NCI-H2227 (cell line): ENCODE data around the gene BEAN1.
"Not testable (repeated sequence)": the region's sequence is repeated elsewhere in the genome, so short reads cannot be mapped to it uniquely, and the experiment has no call there.

Source experiments
- DNase-seq: peaks from one replicate; lab custom pipeline; 2025; ENCODE audit not compliant: unreplicated experiment; lab: John Stamatoyannopoulos, UW

BEAN1 gene

DNA sequence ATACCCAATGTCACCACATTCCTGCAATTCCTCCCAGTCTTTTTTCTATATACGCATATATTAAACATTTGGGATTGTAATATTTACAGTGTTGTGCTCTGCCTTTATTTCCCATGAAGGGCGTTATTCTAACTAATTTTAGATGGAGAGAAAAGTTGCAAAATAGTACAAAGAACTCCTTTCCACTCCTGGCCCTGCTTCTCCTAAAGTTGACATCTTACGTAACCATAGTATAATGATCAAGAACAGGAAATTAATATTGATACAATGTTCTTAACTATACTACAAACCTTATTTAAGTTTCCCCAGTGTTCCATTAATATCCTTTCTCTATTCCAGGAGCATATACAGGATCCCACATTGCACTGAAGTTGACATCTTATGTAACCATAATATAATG lies 76.5 kb downstream of the BEAN1 start:
- DNase-seq = no peak

DNA sequence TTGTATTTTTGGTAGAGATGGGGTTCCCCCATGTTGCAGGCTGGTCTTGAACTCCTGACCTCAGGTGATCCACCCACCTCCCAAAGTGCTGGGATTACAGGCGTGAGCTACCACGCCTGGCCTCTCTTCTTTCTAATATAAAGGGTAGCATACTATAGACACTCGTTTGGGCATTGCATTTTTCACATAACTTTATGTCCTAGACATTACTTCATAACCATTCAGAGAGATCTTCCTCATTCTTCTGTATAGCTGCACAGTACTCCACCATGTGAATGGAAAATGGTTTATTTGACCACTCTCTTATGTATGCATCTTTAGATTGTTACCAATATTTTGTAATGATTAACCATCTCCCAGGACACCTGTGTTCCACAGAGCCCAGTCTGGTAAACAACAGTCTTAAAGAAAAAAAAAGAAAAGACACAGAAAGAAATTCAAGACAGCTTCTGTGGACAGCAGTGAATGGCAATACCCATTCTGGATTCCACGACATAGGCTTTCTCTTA lies 80.7 kb downstream of the BEAN1 start:
- no peak for DNase-seq

DNA sequence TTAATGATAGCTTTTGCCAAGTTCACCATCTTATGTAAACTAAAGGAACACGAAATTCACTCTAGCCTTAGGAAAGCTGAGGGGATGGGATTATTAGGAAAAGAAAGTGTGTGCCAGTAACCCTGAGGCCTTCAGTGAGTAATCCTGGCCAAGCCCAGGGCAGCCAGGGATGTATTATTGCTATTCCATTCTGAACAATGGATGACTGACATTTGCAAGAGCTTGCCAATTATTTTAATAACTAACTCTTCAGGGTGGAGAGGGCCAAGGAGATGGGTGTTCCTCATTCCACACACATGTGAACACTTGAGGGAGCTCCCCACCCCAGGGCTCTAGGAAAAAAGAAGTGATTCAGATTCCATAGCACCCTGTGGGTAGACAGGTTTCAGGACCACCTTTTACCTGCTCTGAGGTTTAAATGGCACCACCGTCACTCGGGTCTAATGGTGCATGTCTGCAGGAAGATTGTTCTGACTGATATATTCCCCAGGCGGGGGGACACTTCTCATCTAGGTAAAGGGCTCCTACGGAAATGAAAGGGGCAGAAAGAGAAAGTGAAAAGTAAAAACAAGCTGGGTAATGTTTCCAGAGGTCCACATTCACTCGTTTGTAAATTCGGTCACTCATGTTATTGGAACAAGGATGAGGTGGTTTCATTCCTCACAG lies 81.3 kb downstream of the BEAN1 start:
- DNase-seq = peak; percentile 70

DNA sequence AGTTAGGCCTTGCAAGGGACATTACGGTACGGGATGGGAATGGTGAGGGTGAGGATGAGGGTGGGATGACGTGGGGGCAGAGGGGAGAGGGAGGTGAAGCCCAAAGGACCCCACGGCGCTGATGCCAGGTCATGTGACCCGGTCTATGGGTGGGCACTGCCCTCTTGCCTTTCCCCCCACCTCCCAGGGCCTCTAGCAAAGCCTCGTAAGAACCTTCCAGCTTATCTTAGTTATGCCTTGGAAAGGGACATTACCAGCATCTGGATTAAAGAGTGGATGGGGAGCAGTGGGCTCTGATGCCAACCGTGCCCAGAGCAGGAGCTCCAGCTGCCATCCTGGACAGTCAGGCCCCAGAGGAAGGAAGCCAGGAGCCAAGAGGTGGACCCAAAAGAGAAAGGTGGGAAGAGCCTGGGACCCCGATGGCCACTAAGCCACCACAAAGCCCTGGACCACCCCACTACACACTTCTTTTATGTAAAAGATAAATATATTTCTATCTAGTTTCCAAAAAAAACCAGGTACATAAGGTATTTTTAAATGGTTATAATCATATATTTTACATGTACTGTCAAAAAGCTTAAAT lies 81.9 kb downstream of the BEAN1 start:
- no peak for DNase-seq

DNA sequence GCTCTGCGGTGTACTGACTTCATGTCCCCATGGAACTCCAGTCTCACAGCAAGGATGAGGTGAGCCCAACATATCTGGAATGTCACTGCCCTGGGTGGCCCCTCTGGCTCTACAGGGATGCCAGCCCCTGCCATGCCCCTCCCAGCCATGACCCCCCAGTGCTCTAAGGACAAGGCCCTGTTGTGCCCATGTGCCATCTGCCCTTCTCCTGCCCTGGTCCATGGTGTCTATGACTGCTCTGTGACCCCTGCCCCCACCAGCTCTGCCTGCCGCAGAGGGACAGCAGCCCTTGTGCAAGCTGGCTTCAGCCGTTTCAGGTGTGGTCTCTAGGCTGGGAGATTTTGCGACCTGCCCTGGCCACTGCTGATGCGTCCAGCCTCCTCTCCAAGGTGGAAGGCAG lies 82.5 kb downstream of the BEAN1 start:
- no peak for DNase-seq

DNA sequence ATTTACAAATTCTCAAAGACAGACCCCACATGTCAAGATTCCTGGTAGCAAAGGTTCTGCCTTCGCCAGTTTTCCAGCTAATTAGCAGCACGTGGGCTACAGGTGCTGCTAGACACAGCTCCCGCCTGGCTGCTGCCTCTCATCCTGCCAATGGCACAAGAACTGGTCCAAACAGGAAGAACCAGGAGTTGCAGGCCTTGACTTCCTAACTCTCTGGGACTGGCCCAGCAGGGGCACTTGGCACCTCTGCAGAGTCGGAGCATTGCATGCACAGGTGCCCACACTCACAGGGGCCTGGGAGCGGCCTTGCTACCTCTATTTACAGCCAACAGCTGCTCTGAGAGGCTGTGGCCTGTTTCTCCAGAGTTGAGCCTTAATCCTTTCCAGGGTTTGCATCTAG lies 83.2 kb downstream of the BEAN1 start:
- no peak for DNase-seq

DNA sequence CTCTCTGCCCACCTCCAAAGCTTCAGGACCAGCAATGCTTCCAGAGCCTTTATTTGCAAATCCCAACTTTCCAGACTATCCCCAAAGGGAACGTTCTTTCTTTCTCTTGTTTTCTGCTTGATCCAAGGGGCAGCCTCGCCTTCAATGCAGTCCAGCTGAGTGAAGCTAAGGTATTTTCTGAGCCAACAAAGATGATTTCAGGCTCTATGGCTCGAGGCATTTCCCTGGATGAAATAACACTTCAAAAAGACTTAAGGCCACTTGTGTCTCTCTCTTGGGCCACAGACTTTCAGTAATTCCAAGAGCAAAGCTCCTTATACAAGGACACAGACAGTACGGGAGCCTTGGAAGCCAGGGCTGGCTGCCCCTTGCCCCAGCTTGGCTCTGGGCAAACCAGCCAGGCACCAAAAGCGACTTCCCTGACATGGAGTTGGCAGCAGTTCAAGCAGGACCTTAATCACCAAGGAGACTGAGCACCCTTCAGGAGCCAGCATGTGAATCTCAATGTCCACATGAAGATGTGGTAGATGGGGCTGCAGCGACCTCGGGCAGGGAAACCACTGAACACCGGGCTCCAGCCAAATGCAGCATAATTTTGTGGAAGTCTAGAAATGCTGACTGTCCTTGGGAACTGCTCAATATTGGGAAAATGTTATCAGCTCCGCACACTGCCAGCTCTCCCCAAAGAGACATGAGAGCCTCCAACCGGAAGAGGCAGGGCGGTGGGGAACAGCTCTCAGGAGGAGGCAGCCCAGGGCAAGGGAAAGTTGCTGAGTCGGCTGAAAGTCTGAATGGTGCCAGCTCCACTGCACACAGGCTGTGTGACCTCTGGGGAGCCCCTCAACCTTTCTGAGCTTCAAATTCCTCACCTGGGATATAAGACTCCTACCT lies 83.9 kb downstream of the BEAN1 start:
- no peak for DNase-seq

DNA sequence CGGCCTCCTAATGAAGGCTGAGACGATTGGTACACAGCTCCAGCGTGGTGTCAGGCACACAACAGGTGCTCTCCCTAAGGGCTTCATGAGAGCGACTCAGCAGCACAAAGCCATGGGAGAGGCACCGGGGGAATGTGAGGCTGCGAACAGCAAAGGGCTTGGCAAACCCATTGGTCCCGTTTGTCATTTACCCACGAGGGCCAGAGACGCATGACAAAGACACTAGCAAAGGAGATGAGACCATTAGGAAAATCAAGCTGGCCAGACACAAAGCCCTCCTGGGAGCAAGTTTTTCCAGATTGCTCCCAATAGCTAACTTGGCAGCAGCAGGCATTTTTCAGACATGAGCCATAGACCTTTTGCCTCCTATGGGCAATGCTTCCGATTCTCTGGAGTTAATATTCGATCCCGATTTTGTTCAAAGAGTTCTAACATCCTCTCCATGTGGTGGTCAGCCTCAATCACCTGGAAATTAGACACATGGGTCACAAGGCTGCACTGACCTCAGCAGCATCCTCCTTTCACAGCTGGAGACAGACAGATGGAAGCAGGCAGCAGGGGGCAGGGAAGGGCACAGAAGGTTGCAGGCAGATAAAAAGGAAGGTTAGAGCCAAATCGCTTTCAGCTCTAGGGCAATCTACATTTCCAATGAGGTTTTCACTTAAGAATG lies 84.6 kb downstream of the BEAN1 start:
- no peak for DNase-seq

DNA sequence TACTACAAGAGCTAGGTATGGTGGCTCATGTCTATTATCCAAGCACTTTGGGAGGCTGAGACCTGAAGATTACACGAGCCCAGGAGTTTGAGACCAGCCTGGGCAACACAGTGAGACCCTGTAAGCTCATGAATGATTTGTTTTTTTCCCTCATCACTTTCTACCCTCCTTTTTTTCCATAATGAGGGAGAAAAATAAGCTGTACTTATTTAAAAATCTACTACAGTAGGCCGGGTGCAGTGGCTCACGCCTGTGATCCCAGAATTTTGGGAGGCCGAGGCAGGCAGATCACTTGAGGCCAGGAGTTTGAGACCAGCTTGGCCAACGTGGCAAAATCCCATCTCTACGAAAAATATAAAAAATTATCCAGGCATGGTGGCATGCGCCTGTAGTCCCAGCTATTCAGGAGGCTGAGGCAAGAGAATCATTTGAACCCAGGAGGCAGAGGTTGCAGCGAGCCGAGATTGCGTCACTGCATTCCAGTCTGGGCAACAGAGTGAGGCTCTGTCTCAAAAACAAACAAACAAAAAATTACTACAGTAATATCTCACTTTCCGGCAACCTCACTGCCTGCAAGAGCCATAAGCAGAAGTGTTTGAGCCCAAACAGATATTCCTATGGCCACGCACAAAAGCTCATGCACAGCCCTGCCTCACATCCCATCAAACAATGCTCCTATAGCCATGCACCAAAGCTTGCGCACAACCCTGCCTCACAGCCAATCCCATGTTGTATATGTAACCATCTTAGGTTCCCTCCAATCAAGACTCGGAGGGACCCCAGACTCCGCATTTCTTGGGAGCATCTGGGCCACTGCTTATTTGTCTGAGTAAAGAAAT lies 85.4 kb downstream of the BEAN1 start:
- no peak for DNase-seq

DNA sequence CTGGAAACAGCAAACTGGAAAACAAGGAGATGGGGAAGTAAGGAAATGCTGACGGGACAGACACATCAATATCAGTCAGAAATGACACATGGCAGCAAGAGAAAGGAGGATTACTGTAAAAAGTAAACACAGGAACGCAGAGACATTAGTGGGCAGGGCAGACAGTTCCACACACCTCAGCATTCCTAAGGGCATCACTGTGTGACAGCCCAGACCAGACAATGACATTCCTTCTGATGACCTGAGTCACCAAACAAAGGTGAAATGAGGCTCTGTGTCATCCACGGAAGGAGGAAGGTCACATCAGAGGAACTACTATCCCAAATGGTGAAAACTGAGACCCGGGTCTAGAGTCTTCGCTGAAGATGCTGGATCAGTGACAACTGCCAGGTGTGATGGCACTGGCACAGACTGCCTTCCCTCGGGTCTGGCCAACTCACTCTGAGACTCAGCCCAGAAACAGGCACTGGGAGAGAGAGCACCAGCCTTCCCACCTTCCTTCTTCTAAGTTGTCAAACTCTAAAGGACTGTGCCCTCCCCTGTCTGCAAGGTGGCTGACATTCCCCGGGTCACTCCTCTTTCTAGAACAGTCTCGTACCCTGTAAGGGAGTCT lies 86.1 kb downstream of the BEAN1 start:
- DNase-seq = no peak

DNA sequence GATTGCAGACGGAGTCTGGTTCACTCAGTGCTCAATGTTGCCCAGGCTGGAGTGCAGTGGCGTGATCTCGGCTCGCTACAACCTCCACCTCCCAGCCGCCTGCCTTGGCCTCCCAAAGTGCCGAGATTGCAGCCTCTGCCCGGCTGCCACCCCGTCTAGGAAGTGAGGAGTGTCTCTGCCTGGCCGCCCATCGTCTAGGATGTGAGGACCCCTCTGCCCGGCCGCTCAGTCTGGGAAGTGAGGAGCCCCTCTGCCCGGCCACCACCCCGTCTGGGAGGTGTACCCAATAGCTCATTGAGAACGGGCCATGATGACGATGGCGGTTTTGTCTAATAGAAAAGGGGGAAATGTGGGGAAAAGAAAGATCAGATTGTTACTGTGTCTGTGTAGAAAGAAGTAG lies 87.3 kb downstream of the BEAN1 start:
- not testable (repeated sequence) for DNase-seq

DNA sequence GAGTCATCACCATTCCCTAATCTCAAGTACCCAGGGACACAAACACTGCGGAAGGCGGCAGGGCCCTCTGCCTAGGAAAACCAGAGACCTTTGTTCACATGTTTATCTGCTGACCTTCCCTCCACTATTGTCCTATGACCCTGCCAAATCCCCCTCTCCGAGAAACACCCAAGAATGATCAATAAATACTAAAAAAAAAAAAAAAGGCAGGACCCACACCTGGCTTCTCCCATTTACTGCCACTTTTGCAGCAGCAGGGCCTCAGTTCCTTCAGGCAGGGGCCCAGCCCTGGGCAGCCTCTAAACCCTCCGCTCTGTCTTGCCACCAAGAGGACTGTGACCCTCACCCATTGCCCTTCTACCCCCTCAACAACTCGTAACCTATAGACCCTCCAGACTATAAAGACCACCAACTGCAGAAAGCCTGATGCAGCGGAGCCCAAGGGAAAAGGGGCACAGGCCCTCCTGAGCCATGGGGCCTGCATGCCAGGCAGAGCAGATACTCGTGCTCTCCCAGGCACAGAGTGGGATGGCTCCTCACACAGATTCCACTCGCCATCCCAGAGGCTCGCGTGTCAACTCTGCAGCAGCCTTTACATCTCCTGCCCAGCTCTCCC lies 88.0 kb downstream of the BEAN1 start:
- not testable (repeated sequence) for DNase-seq

DNA sequence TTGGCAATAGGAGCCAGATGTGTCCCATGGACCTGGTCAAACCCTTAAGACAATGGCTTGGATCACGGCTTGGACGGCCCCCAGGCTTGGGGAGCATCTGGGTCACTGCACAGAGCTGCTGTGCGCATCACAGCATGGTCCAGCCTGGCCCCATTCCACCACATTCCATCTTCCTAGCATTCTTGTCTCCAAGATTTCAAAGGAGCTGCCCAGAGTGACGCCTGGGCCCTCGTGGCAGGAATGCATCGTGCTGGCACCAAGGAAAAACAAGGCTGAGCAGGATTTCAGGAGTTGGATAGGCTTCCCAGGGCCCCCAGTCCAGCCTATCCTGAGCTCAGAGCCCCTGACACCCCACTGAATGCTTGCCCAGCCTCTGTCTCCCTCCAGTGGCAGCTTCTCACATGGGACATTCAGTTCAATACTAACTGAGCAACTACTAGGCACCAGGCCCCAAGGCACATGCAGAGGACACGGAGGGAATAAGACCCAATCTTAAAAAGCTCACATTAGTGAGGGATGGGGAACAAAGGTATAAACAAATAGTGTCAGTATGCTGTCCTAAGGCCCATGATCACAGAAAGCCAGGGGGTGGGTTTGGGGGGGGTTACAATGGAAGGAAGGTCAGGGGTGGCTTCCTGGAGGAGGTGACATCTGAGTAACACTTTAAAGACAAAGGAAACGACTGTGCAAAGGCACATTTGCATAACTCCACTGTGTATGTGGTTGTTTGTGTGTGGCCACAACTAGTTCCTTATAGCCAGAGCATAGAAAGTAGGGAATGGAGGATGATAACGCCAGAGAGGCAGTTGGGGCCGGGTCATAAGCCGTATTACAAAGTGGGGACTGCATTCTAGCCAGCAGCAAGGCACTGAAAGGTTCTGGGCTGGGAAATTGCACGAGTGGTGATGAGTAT lies 88.8 kb downstream of the BEAN1 start:
- no peak for DNase-seq

DNA sequence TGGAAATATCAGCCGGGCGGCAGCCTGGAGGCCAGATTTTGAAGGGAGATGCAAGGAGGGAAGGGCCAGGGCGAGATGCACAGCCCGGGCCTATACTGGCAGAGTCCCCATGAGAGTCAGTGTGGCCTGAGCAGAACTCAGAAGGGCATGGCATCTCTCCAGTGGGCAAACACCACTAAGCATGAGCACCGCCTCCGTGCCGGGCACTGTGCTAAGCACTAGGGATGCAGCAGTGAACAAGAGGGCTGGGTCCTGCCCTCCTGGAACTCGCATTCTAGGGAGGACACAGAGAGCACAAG lies 89.4 kb downstream of the BEAN1 start:
- no peak for DNase-seq

DNA sequence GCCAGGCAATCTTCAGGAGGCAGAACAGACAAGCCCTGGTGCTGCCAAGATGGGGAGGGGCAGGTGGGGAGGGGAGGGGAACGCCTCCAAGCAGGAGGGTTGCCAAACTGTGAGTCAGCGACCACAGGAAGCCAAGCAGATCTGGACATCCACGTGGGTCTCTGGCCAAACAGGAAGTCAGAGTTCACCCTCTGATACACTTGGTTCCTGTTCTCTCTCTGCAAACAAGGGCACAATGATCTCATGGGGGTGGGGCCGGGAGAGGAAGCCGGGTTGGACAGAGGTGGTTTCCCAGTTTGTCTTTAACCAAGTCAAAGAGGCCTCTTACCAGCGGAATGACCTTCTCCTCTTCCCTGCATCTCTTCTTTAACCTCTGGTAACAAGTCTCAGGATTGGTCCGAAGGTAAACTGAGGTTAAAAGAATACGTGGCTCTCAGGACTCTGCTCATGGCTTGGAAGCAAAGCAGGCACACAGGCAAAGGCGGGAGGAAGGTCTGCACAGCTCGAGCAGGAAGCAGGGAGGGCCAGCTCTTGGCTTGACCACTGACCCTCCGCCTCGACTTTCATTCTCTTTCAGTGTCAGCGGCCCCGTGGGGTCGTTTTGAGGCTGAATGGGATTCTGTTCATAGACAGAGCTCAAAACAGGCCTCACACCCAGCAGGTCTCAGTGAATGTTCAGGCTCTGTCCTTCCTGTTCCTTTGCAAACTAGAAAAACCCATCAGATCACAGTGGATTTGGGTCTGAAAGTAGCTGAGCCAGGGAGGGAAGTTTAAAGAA lies 89.9 kb downstream of the BEAN1 start:
- no peak for DNase-seq

DNA sequence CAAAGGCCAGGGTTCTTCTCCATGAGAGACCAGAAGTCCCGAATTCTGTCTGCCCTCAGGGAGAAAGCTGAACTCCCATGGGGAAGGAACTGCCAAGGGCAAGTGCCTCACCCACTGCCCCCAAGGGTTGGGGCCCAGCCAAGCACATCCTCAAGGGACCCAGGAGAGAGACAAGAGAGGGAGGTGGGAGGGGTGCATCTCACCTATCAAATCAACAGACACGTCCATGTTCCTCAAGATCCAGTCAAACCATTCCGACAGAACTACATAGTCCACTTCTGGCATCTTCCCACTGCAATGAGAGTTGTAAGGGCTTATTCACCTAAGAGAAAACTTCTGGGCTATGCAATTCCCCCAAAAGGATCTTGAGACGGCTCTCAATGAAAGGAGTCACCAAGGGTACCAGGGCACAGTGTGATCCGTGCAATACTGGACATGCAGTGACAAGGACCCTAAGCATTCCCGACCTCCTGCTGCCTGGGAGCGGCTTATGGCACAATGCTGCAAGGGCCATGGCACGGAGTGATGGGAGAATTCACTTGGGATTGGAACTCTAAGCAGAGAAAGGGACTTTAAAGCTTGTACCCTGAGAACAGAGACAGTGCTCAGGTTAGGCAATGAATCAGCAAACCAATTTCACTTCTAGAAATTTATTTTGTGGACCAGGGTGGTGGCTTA lies 90.6 kb downstream of the BEAN1 start:
- no peak for DNase-seq
